Neuronal stem cell (in vitro differentiated cells): ENCODE data around the gene ZNF606.

Experiments
- DNase-seq: peaks from one replicate; pipeline ENCODE4 v3.0.0-alpha.2; 2013; ENCODE audit warnings: low spot score
- H2AFZ ChIP-seq: one replicate; pipeline ENCODE4 v1.6.1; 2013; ENCODE audit warnings: mild to moderate bottlenecking, low read length, inconsistent platforms
- H2AK5ac ChIP-seq: 2 replicates; pipeline ENCODE4 v1.6.1; 2013; ENCODE audit warnings: low read depth, mild to moderate bottlenecking, inconsistent platforms, low read length, moderate library complexity, mixed read lengths
- H2BK120ac ChIP-seq: 2 replicates; pipeline ENCODE4 v1.6.1; 2013; ENCODE audit warnings: low read depth, mild to moderate bottlenecking, inconsistent platforms, low read length, moderate library complexity, mixed read lengths
- H2BK12ac ChIP-seq: one replicate; pipeline ENCODE4 v1.6.1; 2013; ENCODE audit warnings: low read length, inconsistent platforms
- H2BK15ac ChIP-seq: 2 replicates; pipeline ENCODE4 v1.6.1; 2013; ENCODE audit warnings: mild to moderate bottlenecking, low read length, inconsistent platforms, mixed read lengths
- H2BK5ac ChIP-seq: one replicate; pipeline ENCODE4 v1.6.1; 2013; ENCODE audit warnings: inconsistent platforms, mild to moderate bottlenecking, low read length, moderate library complexity
- H3K14ac ChIP-seq: one replicate; pipeline ENCODE4 v1.6.1; 2013; ENCODE audit warnings: low read length, inconsistent platforms
- H3K18ac ChIP-seq: 2 replicates; pipeline ENCODE4 v1.6.1; 2013; ENCODE audit warnings: low read length, inconsistent platforms
- H3K23ac ChIP-seq: 2 replicates; pipeline ENCODE4 v1.6.1; 2013; ENCODE audit warnings: low read depth, mild to moderate bottlenecking, mixed read lengths, low read length, inconsistent platforms; ENCODE audit not compliant: poor library complexity
- H3K27ac ChIP-seq: replicated peaks from 3 replicates; pipeline ENCODE4 v1.5.1; 2013; ENCODE audit warnings: low read length, inconsistent platforms
- H3K27me3 ChIP-seq, 3 experiments: 2 replicates each; pipeline ENCODE4 v1.6.1; 2013; ENCODE audit warnings: low read length in 3 of 3, mild to moderate bottlenecking in 2 of 3, inconsistent platforms in 1 of 3, low read depth in 1 of 3, mixed read lengths in 1 of 3, moderate library complexity in 1 of 3; ENCODE audit not compliant: control insufficient read depth in 3 of 3, insufficient read depth in 3 of 3
- H3K36me3 ChIP-seq, 2 donors: replicated peaks in 1 of 2; 2 replicates each; pipeline ENCODE4 v1.6.1; 2013; ENCODE audit warnings: low read length in 2 of 2; ENCODE audit not compliant: control insufficient read depth in 2 of 2, insufficient read depth in 2 of 2
- H3K4ac ChIP-seq: 2 replicates; pipeline ENCODE4 v1.6.1; 2013; ENCODE audit warnings: inconsistent platforms, mild to moderate bottlenecking, low read length, moderate library complexity
- H3K4me1 ChIP-seq, 2 donors: 1 replicate in 1 of 2; 2 replicates in 1 of 2; pipeline ENCODE4 v1.6.1; 2013; ENCODE audit warnings: low read length in 2 of 2, low read depth in 1 of 2; ENCODE audit not compliant: control insufficient read depth in 2 of 2, insufficient read depth in 1 of 2
- H3K4me2 ChIP-seq: one replicate; pipeline ENCODE4 v1.6.1; 2013; ENCODE audit warnings: mild to moderate bottlenecking, low read length, inconsistent platforms; ENCODE audit not compliant: insufficient read depth, poor library complexity, severe bottlenecking
- H3K4me3 ChIP-seq, 2 donors: 2 replicates each; pipeline ENCODE4 v1.5.1; 2013; ENCODE audit warnings: low read length in 2 of 2, mild to moderate bottlenecking in 2 of 2, inconsistent platforms in 1 of 2, moderate library complexity in 1 of 2
- H3K79me1 ChIP-seq: one replicate; pipeline ENCODE4 v1.6.1; 2013; ENCODE audit warnings: low read depth, mild to moderate bottlenecking, inconsistent platforms, low read length, moderate library complexity
- H3K9ac ChIP-seq: one replicate; pipeline ENCODE4 v1.6.1; 2013; ENCODE audit warnings: mild to moderate bottlenecking, low read depth, low read length, inconsistent platforms; ENCODE audit not compliant: poor library complexity
- H3K9me3 ChIP-seq, 2 donors: replicated peaks in 1 of 2; 2 replicates each; pipeline versions ENCODE3 to v1.6.1; 2013; ENCODE audit warnings: low read length in 2 of 2, mild to moderate bottlenecking in 2 of 2, inconsistent platforms in 1 of 2, low read depth in 1 of 2, mixed read lengths in 1 of 2, moderate library complexity in 1 of 2; ENCODE audit not compliant: control insufficient read depth in 2 of 2, insufficient read depth in 1 of 2
- H4K8ac ChIP-seq: one replicate; pipeline ENCODE4 v1.6.1; 2013; ENCODE audit warnings: low read depth, mild to moderate bottlenecking, inconsistent platforms, low read length, moderate library complexity
- H4K91ac ChIP-seq: one replicate; pipeline ENCODE4 v1.6.1; 2013; ENCODE audit warnings: low read length, low read depth, mild to moderate bottlenecking, inconsistent platforms; ENCODE audit not compliant: poor library complexity
- WGBS, 2 donors: extraction: QIAGEN DNeasy Blood & Tissue Kit; methylation state at CpG; one replicate each; pipeline ENCODE4 v1.1.7; 2013; ENCODE audit warnings: missing lambda C conversion rate in 2 of 2, mixed read lengths in 1 of 2; ENCODE audit not compliant: insufficient read length in 2 of 2, insufficient replicate concordance in 1 of 2; ENCODE audit errors: extremely low coverage in 2 of 2; 5-methylcytosine and 5-hydroxymethylcytosine counted together

ZNF606 gene

GRCh38 chr19:58003174-58003828, 681 bp upstream of the ZNF606 start:
- Histone ChIP-seq H3K23ac (no peak overlapping the region), H3K9ac (peak overlapping the region; percentile 73), H3K9me3 (peaks cover 49 to 86% of the 10 kb centered on the region in 2 donors), H3K4me2 (peak overlapping the region; percentile 77), H3K79me1 (peaks cover 12% of the 10 kb centered on the region), H3K4me1 (peaks cover 4% of the 10 kb centered on the region in 2 donors), H4K8ac (no peak overlapping the region), H2AFZ (peak overlapping the region; percentile 94), H4K91ac (no peak overlapping the region), H3K4me3 (peak overlapping the region; percentile 88 to 96), H2BK15ac (peak overlapping the region; percentile 71), H3K36me3 (peaks cover 40 to 74% of the 10 kb centered on the region in 2 donors), H2AK5ac (peak overlapping the region; percentile 32), H3K18ac (peak overlapping the region; percentile 89), H2BK120ac (no peak overlapping the region), H3K27me3 (no peaks in the 10 kb centered on the region), H2BK5ac (peak overlapping the region; percentile 71), H3K14ac (peak overlapping the region; percentile 63), H2BK12ac (no peak overlapping the region), H3K4ac (no peak overlapping the region), H3K27ac (no peak overlapping the region)
- WGBS, 2 donors, result no CpG with 5 or more reads among the region's 31 CpGs
- DNase-seq, result no peak

DNA sequence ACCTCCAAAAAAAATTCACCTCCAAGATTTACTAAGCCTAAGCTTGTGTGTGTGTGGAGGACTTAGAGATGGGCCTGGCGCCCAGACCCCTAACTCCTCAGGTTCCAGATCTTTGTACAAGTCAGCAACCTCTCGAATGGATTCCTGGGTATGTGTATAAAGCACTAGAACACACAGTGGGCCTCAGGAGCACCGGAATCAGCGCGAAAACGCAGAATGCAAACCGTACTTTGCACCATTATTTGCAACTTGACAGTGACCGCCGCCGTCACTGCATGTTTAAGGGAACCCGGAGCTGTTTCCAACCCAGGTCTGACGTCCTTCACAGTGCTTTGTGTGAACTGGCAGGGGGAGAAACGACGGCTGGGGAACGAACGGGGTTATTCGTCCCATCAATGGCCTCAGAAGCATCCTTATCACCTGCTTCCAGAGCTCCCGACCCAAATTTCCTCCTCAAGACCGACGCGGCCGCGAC, 688 bp downstream of the ZNF606 start:
- H4K8ac ChIP-seq, result no peak overlapping the region
- no CpG with 5 or more reads among the region's 23 CpGs for WGBS, 2 donors

GRCh38 chr19:58000677-58001076, 1.9 kb downstream of the ZNF606 start:
- H2BK12ac ChIP-seq, result no peak overlapping the region
- no peak overlapping the region for H2AK5ac ChIP-seq
- H3K18ac ChIP-seq, result no peak overlapping the region
- no peak overlapping the region for H3K14ac ChIP-seq
- H4K8ac ChIP-seq, result no peak overlapping the region
- H2AFZ ChIP-seq, result no peak overlapping the region
- H3K23ac ChIP-seq, result no peak overlapping the region
- no peak overlapping the region for H2BK120ac ChIP-seq
- H3K4me3 ChIP-seq, result peak overlapping the region in 1 of 2 donors; percentile 88
- WGBS, 2 donors, result no CpG with 5 or more reads among the region's 4 CpGs
- no peak overlapping the region for H2BK5ac ChIP-seq
- no peak overlapping the region for H4K91ac ChIP-seq
- H3K27ac ChIP-seq, result no peak overlapping the region
- no peak overlapping the region for H3K4me2 ChIP-seq
- H3K9me3 ChIP-seq, result peaks cover 49 to 89% of the 10 kb centered on the region in 2 donors
- peaks cover 4% of the 10 kb centered on the region in 2 donors for H3K4me1 ChIP-seq
- no peaks in the 10 kb centered on the region for H3K27me3 ChIP-seq
- peaks cover 46 to 81% of the 10 kb centered on the region in 2 donors for H3K36me3 ChIP-seq
- no peak overlapping the region for H3K9ac ChIP-seq
- H3K79me1 ChIP-seq, result peaks cover 10% of the 10 kb centered on the region
- no peak overlapping the region for H3K4ac ChIP-seq
- no peak overlapping the region for H2BK15ac ChIP-seq
- DNase-seq, result no peak

More for the DNA sequence above, 688 bp downstream of the ZNF606 start:
- Histone ChIP-seq H2AK5ac (peak overlapping the region; percentile 95), H2BK5ac (peak overlapping the region; percentile 71), H3K36me3 (peaks cover 41 to 80% of the 10 kb centered on the region in 2 donors), H3K14ac (peak overlapping the region; percentile 77), H2BK15ac (no peak overlapping the region), H3K18ac (peak overlapping the region; percentile 97), H2AFZ (peak overlapping the region; percentile 94), H3K9me3 (peaks cover 46 to 87% of the 10 kb centered on the region in 2 donors), H3K23ac (no peak overlapping the region), H3K27ac (peak overlapping the region; percentile 77), H3K4me2 (peak overlapping the region; percentile 71), H3K27me3 (no peaks in the 10 kb centered on the region), H2BK120ac (peak overlapping the region; percentile 18), H3K4me1 (peaks cover 4% of the 10 kb centered on the region in 2 donors), H2BK12ac (no peak overlapping the region), H3K9ac (peak overlapping the region; percentile 93), H4K91ac (peak overlapping the region; percentile 38), H3K79me1 (peaks cover 12% of the 10 kb centered on the region), H3K4me3 (peak overlapping the region; percentile 88 to 96), H3K4ac (peak overlapping the region; percentile 81)
- DNase-seq, result no peak

- H2BK120ac ChIP-seq, result no peak overlapping the region
- no peak for DNase-seq
Observed at GRCh38 chr19:57992841-57993240, 9.8 kb downstream of the ZNF606 start.

More at GRCh38 chr19:57992841-57993240, 9.8 kb downstream of the ZNF606 start:
- Histone ChIP-seq H3K14ac (no peak overlapping the region), H3K9me3 (peaks cover 59 to 95% of the 10 kb centered on the region in 2 donors), H3K23ac (no peak overlapping the region), H3K18ac (no peak overlapping the region), H4K8ac (no peak overlapping the region), H3K27ac (no peak overlapping the region), H3K4me2 (no peak overlapping the region), H3K79me1 (no peaks in the 10 kb centered on the region), H2BK15ac (no peak overlapping the region), H2AFZ (no peak overlapping the region), H3K9ac (no peak overlapping the region), H2BK12ac (no peak overlapping the region), H2BK5ac (no peak overlapping the region), H3K36me3 (peaks cover 51 to 97% of the 10 kb centered on the region in 2 donors), H3K4ac (no peak overlapping the region), H3K4me3 (no peak overlapping the region), H2AK5ac (no peak overlapping the region), H4K91ac (no peak overlapping the region), H3K27me3 (no peaks in the 10 kb centered on the region), H3K4me1 (no peaks in the 10 kb centered on the region)
- WGBS, 2 donors, result no CpG with 5 or more reads among the region's 1 CpG
